Epithelial cell of proximal tubule (primary cell): Measurements from ENCODE around the gene NDUFAF8. TPM values are rescaled to one million over a fixed set of nuclear protein-coding genes. Genes with fewer than 3 reads are reported as not detected.

Source experiments
- DNase-seq: peaks from one replicate; pipeline ENCODE4 v3.0.0-alpha.2; 2011; ENCODE audit warnings: low read depth
- H3K4me3 ChIP-seq: 2 replicates; pipeline ENCODE4 v1.5.1; 2011; ENCODE audit warnings: low read depth, mild to moderate bottlenecking, low read length
- total RNA-seq: library from RNA; depleted of rRNA; stranded (reverse); fragments of >200 nt; gene quantifications from 2 replicates; pipeline ENCODE4 v1.2.3, GENCODE V29; 2015
- TF ChIP-seq, protein P1 (sequence below): conservative IDR thresholded peaks from 2 replicates; pipeline ENCODE4 v1.5.1; 2012; ENCODE audit warnings: low read depth, mild to moderate bottlenecking, low read length

Gene NDUFAF8
- total RNA-seq, 1 donor from 2014 or later: 51.9 TPM

DNA sequence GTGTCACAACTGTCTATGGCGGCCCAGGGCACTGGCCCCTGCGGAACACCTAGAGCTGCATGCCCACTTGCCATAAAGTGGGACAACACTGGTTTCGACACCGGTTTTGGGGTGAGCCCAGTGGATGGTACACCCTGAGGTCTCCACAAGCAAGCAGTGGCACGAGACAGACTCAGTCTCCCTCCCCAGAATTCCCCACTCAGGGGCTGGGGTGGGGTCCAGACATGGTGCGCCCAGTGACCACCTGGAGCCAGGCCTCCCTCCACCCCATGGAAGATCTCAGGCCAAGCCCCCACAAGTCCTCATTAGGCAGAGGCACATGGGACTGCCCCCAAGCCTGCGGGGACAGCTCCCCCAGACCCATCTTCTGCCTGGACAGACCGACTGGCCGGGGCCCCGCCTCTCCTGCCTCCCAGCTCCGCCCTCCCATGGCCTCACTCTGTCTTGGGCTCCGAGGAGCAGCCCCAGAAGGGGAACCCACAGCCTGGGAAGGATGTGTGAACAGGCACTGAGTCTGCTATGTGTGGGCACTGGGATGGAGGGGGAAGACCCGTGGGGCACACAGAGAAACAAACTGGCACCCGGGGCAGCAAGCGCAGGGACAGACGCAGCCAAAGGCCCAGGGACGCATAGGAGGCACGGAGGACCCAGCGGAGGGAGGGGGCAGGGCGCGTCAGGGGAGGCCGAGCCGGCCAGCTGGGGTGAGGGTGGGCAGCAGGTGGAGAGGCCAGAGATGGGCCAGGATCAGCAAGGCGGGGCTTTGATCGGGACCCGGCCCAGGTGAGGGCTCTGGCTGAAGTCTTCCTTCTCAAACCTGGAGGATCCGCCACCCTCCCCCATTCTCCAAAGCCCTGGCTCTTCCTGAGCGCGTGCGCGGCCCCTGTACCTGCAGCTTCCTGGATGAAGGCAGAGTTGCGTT is 3.0 kb upstream of the NDUFAF8 start:
- H3K4me3 ChIP-seq: no peak overlapping the region
- TF ChIP-seq, protein P1, sequence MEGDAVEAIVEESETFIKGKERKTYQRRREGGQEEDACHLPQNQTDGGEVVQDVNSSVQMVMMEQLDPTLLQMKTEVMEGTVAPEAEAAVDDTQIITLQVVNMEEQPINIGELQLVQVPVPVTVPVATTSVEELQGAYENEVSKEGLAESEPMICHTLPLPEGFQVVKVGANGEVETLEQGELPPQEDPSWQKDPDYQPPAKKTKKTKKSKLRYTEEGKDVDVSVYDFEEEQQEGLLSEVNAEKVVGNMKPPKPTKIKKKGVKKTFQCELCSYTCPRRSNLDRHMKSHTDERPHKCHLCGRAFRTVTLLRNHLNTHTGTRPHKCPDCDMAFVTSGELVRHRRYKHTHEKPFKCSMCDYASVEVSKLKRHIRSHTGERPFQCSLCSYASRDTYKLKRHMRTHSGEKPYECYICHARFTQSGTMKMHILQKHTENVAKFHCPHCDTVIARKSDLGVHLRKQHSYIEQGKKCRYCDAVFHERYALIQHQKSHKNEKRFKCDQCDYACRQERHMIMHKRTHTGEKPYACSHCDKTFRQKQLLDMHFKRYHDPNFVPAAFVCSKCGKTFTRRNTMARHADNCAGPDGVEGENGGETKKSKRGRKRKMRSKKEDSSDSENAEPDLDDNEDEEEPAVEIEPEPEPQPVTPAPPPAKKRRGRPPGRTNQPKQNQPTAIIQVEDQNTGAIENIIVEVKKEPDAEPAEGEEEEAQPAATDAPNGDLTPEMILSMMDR: no peak
- DNase-seq: no peak

DNA sequence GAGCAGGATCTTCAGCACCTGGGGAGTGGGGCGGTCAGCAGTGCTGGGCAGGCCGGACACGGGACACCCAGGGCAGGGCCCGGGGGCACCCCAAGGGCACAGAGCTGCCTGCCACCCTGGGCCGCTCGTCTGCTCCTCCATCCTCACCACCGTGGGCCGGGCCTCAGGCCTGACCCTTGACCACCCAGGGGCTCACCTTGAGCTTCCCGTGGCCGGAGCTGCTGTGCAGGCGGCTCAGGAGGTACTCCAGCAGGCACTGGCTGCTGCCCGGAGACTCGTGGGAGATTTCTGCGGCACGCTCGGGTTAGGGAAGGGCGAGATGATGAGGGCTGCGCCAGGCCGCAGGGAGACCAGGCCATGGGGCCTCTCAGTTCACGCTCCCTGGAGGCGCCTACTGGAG is 2.3 kb upstream of the NDUFAF8 start:
- TF ChIP-seq, protein P1: no peak
- DNase-seq: no peak
- H3K4me3 ChIP-seq: no peak overlapping the region

DNA sequence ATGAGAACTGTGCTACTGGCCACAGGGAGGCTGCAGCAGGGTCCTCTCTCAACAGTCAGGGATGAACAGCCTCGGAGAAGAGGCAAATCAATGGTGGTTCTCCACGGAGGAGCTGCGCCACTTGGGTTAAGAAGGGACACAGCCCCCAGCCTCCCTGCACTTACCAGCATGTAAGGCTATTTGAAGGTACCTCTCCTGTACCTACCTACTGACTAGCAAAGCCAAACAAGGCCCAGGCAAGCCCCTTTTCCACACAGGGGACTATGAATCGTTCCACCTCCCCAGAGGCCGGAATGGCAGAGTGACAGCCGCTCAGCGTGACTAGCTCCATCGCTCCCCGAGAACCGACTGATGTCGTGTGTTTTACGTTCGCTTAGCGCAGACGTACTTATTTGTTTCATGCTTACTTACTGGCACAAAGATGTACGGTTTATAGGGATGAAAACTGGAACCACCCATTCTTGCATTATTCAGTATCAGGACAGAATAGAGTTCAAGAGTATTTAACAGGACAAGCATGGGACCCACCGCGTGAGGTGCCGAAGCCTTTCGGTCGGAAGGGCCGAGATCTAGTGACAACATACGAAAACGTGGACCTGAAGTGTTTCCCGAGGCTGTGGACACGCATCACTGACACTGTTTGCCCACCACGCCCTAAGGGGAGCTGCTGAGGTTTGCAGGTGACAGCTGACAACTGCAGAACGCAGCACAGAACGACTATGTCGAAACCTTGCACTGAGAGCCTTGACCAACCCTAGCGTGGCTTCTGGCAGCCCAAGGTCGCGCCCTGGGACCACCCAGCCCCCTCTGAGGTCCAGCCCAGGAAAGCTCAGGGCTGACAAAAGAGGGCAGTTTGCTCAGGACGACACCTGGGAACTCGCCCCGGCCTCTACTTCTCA is 1.3 kb upstream of the NDUFAF8 start:
- peak overlapping the region; percentile 94 for H3K4me3 ChIP-seq
- no peak for DNase-seq
- TF ChIP-seq, protein P1: no peak

DNA sequence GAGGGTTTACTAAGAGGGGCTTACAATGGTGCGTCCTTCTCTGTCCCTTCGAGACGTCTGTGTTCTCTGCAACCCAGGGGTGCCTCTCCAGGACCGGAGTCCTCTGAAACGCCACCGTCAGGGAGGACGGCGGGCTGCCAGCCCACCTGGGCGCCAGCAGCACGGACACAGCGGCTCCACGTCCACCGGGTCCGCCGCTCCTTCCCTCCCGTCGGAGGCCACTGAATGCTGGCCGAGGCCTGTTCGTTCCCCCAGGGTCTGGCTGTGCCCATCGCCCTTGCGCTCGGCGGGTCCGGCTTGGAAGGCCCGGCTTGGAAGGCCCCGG is 666 bp upstream of the NDUFAF8 start:
- peak overlapping the region; percentile 94 for H3K4me3 ChIP-seq
- DNase-seq: no peak
- TF ChIP-seq, protein P1: no peak

DNA sequence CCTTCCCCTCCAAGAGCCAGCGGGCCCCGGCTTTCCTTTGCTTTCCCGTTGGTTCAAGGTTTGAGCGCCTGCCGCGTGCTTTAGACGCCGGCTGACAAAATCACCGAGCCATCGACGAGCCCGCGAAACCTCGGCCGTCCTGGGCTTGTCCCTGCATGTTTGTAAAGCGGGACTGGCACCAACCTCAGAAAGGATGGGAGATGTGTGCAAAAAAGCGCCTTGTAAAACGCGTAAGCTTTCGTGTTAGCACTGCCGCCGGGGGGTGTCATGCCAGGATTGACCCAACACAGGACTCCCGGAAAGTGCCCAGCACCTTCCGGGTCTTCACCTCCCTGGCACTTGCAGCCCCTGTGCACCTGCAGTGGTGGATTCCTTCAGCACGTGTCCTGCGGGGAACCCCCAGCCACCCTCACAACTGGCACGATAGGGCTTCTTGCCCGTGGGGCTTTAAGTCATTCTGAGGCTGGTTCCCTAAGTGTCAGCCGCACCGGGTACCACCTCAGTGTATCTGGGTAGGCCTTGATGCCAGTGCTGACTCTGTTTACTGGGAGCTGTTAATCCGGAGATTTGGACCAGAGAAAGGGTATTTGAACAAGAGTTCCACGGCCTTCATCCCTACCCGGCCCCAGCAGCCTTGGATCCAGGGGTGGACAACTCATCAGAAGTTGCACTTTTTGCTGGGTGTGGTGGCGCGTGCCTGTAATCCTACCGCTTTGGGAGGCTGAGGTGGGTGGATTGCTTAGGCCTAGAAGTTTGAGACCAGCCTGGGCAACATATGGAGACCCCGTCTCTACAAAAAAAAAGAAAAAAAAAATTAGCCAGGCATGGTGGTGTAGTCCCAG is 817 bp downstream of the NDUFAF8 start:
- TF ChIP-seq, protein P1: no peak
- DNase-seq: no peak
- peak overlapping the region; percentile 94 for H3K4me3 ChIP-seq

DNA sequence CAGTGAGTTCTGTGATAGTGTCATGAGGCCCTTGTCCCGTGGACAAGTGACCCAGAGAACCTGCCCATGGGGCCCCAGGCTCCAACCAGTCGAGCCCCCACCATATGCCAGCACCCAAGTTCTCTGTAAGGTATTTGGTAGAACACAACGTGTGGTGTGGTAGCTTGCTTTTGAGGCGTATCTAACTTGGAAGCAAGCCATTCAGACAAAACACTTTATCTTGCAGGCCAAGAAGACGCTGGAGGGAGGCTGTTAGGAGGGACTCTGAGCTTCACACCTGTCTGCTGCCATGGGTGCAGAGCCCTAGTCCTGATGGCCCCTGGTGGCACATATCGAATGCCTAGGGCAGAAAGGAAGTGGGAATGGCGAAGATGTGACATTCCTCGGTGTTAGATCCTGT is 1.6 kb downstream of the NDUFAF8 start:
- TF ChIP-seq, protein P1: no peak
- DNase-seq: no peak
- no peak overlapping the region for H3K4me3 ChIP-seq
